GM03348 (cell line): ENCODE results near the gene RANBP3.
"Not testable (repeated sequence)": the region's sequence is repeated elsewhere in the genome, so short reads cannot be mapped to it uniquely, and the experiment has no call there.

ENCODE experiments used
- DNase-seq: peaks from one replicate; pipeline ENCODE4 v3.0.0; 2012; ENCODE audit warnings: low spot score

RANBP3 gene

DNA sequence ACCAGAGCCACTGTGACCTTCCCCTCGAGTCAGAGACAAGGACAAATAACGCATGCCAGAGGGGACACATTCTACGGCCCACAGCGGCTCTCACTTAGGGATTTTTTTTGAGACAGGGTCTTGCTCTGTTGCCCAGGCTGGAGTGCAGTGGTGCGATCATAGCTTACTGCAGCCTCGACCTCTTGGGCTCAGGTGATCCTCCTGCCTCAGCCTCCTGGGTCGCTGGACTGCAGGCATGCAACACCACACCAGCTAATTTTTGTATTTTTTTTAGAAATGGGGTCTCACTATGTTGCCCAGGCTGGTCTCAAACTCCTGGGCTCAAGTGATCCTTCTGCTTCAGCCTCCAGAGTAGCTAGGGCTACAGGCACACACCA is 28.1 kb upstream of the RANBP3 start:
- not testable (repeated sequence) for DNase-seq

DNA sequence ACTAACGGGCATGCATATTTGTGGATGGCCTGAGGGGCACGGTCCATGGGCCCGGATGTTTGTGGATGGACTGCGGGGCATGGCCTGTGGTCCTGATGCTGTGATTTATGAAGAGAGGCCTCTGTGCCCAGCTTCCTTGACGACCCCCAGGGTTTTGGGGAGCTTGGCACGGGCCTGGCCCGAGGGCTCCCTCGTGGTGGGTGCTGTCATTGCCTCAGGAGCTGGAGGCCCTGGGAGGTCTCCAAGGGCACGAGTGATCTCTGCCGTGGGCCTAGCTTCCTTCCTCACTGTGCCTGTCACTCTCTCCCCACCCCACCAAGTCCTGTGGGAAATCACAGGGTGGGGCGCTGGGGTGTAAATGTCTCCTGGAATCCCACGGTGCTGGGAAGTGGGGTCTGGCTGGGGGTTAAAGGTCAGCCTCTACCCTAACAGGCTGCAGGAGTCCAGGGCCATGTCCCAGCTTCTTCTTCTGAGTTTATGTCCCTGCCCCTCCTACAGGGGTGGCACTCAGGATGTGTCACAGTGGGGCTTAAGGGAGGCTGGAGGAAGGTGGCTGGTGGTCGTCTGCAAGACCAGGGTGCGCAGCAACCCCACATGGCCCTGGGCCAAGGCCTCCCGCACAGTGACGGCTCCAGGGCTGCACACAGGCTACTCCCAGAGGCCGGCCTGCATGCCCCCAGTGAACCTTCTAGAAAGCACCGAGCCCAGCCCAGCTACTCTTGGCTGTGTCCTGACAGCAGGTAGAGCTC is 27.6 kb upstream of the RANBP3 start:
- no peak for DNase-seq

DNA sequence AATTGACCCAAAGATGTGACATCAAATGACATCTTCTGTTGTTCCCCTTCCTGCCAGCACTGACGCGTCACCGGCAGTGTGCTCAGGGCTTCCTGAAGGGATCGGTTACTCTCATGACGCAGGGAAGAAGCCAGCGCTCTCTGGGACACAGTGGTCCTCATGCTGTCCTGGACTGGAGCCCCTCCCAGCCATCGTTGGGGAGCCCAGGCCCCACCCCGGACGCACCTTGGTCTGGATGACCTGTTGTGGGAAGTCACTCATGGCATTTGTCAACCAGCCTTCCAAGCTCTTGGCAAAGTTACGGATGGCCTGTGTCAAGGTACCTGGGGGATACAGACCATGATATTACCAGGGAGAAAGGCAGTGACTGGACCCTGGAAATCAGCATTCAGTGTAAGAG is 26.0 kb upstream of the RANBP3 start:
- DNase-seq: no peak

DNA sequence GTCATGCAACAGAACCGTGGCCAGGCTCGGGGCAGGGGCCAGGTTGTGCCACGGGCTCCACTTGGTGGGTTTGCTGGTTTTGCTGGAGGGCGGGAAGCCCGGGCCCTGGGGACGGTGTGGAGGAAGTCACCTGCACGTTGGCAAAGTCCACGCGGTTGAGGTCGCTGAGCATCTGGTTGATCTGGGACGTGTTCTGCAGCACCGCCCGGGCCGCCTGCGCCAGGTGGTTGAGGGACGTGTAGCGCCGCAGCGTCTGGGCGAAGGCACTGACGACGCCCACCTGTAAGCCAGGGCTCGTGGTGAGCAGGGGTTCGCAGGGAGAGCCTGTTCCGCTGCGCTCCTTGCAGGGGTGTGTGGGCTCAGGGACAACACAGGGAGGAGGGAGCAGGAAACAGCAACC is 24.7 kb upstream of the RANBP3 start:
- DNase-seq: no peak

DNA sequence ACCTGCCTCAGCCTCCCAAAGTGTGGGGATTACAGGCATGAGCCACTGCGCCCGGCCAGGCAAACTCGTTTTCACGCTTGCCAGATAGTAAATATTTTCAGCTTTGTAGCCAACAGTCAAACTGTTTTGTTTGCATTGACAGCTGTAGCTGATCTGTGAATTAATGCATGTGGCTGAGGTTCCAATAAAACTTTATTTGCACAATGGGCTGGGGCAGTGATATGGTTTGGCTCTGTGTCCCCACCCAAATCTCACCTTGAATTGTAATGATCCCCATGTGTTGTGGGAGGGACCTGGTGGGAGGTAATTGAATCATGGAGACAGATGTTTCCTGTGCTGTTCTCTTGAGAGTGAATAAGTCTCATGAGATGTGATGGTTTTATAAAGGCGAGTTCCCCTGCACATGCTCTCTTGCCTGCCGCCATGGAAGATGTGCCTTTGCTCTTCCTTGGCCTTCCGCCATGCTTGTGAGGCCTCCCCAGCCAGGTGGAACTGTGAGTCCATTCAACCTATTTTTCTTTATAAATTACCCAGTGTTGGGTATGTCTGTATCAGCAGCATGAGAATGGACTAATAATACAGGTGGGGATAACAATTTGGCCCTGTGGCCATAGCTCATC is 22.4 kb upstream of the RANBP3 start:
- no peak for DNase-seq

DNA sequence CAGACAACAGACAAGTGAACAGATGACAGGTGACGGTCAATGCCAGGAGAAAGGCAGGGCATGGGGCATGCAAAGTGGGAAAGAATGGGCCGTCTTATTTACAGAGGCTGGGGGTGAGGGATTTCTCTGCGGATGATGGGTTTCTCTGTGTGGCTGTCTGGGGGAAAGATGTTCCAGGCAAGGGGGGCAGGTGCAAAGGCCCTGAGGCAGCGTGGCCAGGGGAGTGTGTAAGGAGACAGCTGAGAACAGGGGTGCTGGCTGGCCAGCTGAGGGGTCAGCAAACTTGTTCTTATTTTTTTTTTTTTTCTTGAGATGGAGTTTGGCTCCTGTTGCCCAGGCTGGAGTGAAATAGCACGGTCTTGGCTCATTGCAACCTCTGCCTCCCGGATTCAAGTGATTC is 21.8 kb upstream of the RANBP3 start:
- no peak for DNase-seq

DNA sequence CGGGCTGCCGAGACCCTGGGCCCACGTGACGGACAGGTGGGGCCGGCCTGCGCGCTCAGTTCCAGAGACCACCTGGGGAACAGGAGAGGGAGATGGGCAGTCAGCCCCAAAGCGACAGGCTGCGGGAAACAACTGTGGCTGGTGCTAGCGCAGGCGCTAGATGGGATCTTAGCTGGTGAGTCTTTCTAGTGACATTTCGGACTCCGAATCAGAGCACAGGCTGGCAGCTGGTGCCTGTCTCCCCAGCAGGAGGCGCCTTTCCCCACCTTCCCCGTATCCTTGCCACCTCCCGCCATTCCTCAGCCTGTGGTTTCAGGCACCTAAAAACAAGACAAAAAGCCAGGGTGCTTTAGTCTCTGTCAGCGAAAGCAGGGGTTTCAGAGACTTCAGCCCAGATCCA is 19.4 kb upstream of the RANBP3 start:
- DNase-seq: no peak

DNA sequence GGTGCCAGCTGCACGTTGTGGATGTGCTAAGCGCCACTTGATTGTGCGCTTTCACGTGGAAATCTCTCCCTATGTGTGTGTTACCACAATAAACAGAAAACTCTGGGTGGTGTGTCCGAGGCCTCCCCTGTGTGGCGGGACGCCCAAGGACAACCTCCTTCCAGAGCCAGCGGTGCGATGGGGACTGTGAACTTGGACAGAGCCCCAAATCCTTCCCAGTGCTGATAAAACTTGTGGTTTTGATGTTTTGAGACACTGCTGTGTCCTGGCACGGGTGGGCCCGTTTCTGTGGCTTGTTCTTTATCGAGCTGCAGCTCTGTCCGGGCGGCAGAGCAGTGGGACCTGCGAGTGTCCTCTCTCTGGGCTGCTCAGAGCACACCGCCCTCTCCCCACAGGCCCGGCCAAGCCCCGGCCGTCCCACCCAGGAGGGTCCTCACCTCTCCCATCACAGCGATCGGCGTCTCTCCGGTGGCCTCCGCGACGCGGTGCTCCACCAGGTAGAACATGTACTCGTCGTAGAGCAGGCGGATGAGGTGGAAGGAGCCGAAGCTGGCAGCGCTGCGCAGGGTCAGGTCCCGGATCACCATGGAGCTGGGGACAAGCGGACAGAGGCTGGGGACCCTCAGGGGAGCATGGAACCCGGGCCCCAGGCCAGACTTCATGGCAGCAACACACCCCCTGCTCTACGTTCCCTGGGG is 18.8 kb upstream of the RANBP3 start:
- DNase-seq: no peak

DNA sequence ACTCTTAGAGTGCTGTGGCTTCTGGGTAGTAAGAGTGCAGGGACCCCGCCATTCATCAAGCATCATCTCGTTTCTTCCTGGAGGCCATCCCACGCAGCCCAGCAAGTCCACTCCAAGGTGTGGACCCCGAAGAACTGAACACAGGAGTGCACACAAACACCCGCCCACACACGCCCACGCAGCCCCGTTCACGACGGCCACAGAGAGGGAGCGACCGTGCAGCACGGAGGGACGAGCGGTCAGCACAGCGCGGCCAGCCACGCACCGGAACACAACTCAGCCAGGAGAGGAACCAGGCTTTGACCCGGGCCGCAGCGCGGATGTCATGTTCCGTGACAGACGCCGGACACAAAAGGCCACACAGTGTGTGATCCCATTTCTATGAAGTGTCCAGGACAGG is 18.2 kb upstream of the RANBP3 start:
- DNase-seq: no peak

DNA sequence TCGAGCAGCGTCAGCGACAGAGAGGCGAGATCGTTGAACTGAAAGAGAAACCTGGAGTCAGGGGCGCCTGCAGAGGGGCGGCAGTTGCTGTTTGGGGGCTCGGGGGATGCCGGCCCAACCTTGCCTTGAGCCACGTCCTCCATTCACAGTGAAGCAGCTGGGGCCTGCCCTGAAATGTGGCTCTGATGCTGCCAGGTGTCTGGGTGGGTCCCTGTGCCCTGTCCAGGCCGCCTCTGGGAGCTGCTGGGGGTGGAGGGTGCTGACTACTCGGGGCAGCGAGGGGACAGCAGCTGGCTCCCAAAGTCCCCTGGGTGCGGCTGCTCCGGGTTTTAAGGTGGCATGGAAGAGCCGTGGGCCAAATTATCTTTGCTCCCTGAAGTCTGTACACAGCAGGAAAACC is 17.7 kb upstream of the RANBP3 start:
- no peak for DNase-seq

DNA sequence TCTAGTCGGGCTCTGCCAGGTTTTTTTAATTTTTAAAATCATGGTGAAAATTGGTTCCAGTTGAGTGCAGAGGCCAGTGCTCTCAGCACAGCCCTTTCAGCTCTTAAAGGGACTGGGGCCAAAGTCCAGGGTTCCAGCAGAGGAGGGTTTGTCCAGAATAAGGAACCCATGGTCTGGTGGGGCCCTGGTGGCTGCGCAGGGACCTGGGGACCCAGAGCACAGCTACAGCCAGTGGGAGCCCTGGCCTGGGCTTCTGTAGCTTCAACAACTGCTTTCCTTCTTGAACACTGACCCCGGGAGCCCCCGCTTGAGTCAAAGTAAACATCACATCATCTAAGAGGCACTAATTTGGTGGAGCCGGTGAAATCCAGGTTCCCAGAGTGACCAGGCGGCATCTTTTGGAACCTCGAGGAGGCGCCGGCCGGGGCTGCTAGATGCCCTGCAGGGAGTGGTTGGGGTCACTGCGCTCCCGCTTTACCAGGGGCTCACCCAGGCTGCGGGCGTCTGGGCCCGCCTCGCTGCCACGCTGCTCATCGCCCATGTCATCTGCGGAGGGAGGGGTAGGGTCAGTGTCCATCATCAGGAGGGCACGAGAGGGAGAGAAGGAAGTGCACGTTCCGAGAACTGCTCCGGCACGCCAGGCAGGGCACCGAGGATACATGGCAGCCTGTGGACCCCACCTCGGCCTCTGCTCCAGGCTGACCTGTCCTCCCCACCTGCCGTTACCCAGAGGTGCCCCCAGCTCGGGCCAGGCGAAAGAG is 16.6 kb upstream of the RANBP3 start:
- no peak for DNase-seq

DNA sequence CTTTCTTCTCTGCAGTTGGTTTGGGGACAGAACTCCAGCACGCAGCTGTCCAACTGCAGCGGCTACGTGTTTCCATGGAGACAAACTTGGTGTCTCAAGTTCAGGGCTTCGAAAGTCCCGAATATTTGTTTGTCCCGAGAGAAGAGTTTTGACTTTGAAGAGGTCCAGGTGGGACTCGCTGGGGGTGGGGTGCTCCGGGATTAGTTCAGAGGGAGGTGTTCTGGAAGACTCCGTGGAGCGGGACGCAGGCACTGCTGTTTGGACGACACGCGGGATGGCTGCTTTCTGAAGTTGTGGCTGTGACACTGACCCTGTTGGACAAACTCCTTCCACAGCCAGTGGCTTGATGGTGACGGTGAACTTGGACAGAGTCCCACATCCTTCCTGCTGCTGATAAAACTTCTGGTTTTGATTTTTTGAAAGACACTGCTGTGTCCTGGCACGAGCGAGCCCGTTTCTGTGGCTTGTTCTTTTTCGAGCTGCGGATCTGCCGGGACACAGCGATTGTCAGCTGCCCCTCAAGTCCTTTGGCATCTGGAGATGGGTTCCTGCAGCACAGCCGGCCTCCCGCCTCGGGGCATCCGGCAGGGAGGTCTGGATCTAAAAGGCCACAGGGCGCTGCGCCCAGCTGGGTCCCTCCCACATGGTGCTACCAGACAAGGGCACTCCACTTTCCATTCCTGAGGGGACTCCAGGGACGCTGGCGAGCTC is 15.9 kb upstream of the RANBP3 start:
- DNase-seq: no peak

DNA sequence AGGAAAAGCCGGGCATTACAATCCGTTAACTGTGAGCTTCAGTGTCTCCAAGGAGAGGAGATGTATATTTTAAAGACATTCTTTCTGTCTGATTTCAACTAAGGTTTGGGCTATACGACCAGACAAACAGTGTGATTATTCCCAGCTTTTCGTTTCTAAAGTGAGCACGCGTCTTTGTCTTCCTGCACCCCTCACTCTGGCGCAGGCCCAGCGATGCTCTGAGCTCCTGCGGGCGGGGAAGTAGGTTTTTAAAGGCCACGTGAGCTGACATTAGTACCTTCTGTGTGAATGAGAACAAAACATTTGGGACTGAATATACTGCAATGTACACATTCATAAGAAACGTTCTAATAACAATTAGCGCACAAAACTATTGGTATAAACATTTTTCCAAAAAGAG is 15.3 kb upstream of the RANBP3 start:
- DNase-seq: no peak

DNA sequence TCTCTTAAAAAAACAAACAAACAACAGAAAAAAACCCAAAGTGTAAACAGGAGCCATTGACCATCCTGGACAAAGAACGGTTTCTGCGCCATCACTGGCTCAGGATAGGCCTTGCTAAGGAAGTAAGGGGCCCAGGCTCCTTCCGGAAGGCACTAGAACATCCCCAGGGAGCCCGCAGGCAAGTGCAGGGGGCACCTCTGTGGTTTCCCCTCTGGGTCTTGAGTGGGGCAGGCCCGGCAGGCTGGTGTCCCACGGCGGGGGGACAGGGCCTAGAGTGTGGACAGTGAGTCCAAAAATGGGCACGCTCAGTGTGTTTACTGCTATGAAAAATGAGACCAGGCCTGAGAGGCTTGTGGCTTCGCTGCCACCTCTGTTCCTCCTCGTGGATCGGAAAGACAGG is 14.8 kb upstream of the RANBP3 start:
- no peak for DNase-seq

DNA sequence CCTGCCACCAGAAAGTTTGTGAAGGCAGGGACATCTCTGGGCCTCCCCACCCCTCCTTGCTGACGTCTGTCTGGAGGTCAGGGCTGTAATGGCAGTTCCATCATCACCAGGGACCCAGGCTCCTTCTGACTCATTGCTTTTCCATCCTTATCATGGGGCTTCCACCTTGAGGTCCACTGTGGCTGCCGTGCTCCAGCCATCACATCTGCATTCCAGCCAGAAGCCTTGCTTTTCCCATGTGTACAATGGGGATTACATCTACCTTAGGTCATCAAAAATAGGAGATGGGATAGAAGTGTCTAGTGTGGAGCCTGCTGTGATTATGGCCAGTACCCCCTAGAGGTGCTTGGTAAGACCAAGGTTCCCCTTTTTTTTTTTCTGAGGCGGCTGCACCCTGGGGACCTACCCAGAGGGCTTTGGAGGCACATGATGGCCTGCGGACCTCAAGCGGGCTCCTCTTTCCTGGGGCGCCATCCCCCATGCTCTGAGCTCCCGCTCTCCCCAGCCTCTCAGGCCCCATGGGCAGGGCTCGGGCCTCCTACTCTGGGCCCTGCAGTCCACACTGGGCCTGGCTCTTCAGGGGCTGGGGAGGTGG is 13.4 kb upstream of the RANBP3 start:
- no peak for DNase-seq

DNA sequence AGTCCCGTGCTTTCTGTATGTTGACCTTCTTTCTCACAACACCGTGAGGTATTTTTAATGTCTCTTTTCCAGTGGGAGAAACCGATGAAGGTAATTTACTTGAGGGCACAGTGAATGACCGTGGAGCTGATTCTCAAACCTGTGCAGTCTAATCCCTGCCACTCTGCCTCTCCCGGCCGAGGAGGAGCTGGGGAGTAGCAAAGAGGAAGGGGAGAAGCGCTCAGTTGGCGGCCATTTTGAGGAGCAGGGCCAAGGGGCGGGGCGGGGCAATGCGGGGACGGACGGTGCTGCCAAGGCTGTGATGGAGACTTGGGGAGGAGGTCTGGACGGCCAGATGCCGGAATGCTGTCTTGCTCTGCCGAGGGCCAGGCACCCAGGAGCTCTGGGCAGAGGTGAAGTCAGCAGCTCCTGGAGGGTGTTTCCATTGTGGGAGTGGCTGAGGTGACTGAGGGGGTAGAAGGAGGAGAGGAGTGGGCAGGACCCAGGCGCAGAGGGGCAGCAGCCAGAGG is 12.4 kb upstream of the RANBP3 start:
- no peak for DNase-seq

DNA sequence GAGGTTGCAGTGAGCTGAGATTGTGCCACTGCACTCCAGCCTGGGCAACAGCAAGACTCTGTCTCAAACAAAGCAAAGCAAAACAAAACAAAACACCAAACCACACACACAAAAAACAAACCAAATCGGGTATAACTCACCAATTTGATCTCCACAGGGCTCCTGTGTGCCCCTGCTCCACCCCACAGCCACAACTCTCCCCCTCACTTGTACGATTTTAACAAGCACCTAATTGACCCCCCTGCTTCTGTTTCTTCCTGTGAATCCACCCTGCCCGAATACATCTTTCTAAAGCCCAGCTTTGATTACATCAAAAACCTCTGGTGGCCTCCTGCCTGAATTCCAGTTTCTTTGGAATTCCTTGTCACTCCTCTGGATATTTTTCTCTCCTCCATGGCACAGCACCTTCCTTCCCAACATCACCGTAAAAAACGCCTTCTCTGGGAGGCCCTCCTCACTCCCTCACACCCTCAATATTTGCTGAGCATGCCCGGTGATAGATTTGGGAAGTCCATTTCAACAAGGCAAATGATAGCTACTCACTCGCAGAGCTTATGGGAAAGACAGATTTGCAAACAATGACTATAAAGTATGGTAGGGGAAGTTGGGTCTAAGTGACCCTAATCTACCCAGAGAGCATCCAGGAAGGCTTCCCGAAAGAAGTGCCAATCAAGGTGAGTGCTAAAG is 11.6 kb upstream of the RANBP3 start:
- DNase-seq: no peak

DNA sequence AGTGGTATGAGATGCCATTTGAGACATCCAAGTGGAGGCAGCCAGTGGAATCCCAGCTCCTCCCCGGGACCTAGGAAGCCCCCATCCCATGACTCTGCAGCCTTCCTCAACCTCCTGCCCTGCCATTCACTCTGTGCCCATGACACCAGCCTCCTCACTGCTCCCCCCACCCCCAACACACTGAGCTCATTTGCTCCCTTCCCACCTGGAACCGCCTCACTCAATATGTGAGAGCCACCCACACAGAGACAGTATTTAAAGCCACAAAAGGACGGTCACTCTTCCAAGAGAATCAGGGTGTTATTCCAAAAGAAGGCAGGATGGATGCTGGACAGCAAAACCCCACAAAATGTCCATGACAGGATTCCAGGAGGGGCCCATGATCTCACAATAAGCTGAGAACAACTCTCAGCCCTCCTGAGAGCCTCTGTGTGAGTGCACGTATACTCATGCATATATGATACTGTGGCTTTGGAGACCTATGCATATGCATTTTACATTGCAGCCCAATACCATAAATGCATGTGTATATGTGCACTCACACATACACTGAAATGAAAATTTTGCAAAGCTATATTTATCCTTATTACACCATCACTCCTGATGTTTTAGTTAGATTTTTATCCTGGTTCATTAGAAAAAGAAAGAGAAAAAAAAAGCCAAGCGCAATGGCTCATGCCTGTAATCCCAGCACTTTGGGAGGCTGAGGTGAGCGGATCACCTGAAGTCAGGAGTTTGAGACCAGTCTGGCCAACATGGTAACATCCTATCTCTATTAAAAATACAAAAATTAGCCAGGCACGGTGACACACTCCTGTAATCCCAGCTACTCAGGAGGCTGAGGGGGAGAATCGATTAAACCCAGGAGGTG is 10.8 kb upstream of the RANBP3 start:
- no peak for DNase-seq

DNA sequence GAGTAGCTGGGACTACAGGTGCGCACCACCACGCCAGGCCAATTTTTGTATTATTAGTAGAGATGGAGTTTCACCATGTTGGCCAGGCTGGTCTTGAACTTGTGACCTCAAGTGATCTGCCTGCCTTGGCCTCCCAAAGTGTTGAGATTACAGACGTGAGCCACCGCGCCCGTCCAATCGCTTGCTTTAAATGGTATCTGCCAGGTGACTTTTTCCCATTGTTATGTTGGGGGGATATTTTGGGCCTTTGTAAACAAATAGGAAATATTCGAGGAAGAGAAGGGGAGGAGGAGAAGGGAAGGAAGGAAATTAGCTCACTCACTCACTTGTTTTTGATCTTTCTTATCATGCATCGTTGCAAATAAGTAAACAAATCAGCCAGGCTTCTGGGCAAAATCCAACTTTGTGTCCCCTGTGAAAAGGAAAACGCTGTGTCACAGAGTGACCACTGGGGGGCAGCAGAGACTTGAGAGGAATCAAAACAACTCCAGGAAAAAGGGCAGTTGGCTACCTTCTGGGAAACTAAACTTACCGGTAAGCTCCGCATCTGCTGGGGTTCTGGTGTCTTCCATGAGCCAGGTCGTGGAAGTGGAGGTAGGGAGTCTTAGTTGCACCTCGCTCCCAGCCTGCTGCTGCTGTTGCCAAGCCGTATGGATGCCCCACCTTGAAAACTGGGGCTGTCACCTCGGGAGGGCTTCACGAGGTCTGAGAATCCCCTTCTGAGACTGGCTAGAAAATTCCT is 9.3 kb upstream of the RANBP3 start:
- DNase-seq: peak; percentile 83
